PFSK-1 (cell line): ENCODE measurements around the gene ACR.

Experiments
- FOXP2 ChIP-seq: optimal IDR thresholded peaks from 2 replicates; pipeline ENCODE3; 2011; ENCODE audit warnings: borderline replicate concordance, control low read depth, inconsistent platforms; ENCODE audit not compliant: insufficient read depth; ENCODE audit errors: extremely low read length, extremely low read depth
- POLR2AphosphoS5 ChIP-seq: IDR thresholded peaks from 2 replicates; pipeline ENCODE4 v1.6.1; 2012; ENCODE audit warnings: low read depth, mild to moderate bottlenecking, control low read depth, low read length, moderate library complexity
- SIN3A ChIP-seq: IDR thresholded peaks from 2 replicates; pipeline ENCODE4 v1.6.1; 2012; ENCODE audit warnings: mild to moderate bottlenecking, low read length, moderate library complexity, borderline replicate concordance; ENCODE audit not compliant: insufficient read depth
- TAF1 ChIP-seq: IDR thresholded peaks from 2 replicates; pipeline ENCODE4 v1.6.1; 2012; ENCODE audit warnings: low read length, control low read depth, borderline replicate concordance; ENCODE audit not compliant: insufficient read depth
- TF ChIP-seq, protein P1 (sequence below), 2 experiments: IDR thresholded peaks; 2 replicates each; pipeline versions ENCODE4 v1.6.1 to v1.8.0; 2011 to 2012; ENCODE audit warnings: low read depth in 2 of 2, low read length in 2 of 2, control low read depth in 1 of 2, inconsistent platforms in 1 of 2, mild to moderate bottlenecking in 1 of 2, moderate library complexity in 1 of 2; ENCODE audit not compliant: insufficient read depth in 1 of 2

ACR gene

DNA sequence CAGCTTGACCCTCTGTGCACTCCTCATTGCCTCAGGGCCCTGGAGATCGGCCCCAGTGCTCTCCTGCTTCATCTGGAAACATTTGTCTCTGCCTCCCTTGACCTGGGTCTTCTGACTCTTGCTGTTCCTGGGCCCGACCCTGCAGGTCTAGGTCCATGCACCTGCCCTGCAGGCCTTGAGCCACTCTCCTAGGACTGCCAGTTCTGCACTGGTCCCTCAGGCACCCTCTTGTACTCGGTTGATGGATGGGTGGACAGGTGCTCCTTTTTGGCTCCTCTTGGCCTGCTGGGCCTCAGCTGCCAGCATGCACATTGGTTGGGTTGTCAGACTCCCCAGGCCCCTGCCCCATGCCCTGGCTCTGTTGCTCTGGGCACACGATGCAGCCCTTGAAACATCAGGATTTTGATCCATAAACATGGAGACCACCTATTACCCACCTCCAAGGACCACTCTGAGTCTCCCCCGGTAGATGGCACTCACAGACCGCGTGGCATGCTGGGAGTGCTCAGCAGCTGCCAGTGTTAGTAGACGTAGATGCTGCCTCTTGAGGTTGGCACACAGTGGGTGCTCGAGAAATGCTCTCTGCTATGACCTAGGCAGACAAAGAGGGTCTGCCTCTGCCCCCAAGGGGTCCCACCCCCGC lies 20.2 kb upstream of the ACR start:
- TF ChIP-seq TAF1 = no peak
- TF ChIP-seq, protein P1, sequence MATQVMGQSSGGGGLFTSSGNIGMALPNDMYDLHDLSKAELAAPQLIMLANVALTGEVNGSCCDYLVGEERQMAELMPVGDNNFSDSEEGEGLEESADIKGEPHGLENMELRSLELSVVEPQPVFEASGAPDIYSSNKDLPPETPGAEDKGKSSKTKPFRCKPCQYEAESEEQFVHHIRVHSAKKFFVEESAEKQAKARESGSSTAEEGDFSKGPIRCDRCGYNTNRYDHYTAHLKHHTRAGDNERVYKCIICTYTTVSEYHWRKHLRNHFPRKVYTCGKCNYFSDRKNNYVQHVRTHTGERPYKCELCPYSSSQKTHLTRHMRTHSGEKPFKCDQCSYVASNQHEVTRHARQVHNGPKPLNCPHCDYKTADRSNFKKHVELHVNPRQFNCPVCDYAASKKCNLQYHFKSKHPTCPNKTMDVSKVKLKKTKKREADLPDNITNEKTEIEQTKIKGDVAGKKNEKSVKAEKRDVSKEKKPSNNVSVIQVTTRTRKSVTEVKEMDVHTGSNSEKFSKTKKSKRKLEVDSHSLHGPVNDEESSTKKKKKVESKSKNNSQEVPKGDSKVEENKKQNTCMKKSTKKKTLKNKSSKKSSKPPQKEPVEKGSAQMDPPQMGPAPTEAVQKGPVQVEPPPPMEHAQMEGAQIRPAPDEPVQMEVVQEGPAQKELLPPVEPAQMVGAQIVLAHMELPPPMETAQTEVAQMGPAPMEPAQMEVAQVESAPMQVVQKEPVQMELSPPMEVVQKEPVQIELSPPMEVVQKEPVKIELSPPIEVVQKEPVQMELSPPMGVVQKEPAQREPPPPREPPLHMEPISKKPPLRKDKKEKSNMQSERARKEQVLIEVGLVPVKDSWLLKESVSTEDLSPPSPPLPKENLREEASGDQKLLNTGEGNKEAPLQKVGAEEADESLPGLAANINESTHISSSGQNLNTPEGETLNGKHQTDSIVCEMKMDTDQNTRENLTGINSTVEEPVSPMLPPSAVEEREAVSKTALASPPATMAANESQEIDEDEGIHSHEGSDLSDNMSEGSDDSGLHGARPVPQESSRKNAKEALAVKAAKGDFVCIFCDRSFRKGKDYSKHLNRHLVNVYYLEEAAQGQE (IDR thresholded peaks at IDR 0.05; ENCODE audit: insufficient read depth in 1 of 2, low read depth in 2 of 2, low read length in 2 of 2) = no peak
- TF ChIP-seq FOXP2 = no peak
- no peak for TF ChIP-seq SIN3A
- no peak for TF ChIP-seq POLR2AphosphoS5

DNA sequence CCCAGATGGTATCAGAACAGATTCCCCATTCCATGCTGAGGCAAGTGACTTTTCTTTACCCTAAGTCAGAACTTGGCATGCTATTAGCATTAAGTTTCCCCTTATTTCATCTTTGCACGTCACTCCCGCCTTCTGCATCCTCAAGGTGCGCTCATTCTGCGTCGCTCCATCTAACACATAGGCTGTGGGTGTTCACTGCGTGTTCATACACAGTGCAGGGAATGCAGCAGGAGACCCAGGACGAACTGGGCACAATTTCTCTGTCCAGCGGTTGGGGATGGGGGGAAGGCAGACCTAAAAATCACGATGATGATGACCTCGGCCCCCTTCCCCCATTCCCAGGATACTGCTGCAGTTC lies 19.7 kb upstream of the ACR start:
- TF ChIP-seq SIN3A = no peak
- no peak for TF ChIP-seq POLR2AphosphoS5
- TF ChIP-seq, protein P1 (IDR thresholded peaks at IDR 0.05; ENCODE audit: insufficient read depth in 1 of 2, low read depth in 2 of 2, low read length in 2 of 2) = no peak
- TF ChIP-seq FOXP2 = no peak
- TF ChIP-seq TAF1 = no peak

DNA sequence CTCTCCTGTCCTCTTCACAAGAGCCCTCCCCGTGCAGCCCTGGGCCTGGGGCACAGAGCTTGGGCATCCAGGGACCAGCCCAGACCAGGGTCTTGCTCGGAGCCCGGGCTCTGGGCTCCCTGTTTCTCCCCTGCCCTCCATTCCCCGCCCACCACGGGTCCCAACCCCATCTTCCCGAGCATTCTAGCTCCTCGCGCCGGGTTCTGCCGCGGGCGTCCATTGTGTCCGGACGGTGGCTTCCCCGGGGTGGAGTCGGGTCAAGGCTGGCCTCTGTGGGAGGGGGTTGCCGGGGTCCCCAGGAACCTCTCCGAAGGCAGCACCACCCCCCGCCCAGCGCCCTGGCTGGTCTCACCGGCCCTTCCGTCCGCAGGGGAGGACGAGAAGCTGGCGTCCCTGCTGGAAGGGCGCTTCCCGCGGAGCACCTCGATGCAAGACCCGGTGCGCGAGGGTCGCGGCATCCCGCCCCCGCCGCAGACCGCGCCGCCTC lies 18.1 kb upstream of the ACR start:
- TF ChIP-seq POLR2AphosphoS5 = no peak

DNA sequence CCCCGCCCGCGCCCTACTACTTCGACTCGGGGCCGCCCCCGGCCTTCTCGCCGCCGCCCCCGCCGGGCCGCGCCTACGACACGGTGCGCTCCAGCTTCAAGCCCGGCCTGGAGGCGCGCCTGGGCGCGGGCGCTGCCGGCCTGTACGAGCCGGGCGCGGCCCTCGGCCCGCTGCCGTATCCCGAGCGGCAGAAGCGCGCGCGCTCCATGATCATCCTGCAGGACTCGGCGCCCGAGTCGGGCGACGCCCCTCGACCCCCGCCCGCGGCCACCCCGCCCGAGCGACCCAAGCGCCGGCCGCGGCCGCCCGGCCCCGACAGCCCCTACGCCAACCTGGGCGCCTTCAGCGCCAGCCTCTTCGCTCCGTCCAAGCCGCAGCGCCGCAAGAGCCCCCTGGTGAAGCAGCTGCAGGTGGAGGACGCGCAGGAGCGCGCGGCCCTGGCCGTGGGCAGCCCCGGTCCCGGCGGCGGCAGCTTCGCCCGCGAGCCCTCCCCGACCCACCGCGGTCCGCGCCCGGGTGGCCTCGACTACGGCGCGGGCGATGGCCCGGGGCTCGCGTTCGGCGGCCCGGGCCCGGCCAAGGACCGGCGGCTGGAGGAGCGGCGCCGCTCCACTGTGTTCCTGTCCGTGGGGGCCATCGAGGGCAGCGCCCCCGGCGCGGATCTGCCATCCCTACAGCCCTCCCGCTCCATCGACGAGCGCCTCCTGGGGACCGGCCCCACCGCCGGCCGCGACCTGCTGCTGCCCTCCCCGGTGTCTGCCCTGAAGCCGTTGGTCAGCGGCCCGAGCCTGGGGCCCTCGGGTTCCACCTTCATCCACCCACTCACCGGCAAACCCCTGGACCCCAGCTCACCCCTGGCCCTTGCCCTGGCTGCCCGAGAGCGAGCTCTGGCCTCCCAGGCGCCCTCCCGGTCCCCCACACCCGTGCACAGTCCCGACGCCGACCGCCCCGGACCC lies 17.4 kb upstream of the ACR start:
- TF ChIP-seq, protein P1 (IDR thresholded peaks at IDR 0.05; ENCODE audit: insufficient read depth in 1 of 2, low read depth in 2 of 2, low read length in 2 of 2) = no peak
- no peak for TF ChIP-seq POLR2AphosphoS5
- no peak for TF ChIP-seq SIN3A
- TF ChIP-seq TAF1 = no peak
- no peak for TF ChIP-seq FOXP2

DNA sequence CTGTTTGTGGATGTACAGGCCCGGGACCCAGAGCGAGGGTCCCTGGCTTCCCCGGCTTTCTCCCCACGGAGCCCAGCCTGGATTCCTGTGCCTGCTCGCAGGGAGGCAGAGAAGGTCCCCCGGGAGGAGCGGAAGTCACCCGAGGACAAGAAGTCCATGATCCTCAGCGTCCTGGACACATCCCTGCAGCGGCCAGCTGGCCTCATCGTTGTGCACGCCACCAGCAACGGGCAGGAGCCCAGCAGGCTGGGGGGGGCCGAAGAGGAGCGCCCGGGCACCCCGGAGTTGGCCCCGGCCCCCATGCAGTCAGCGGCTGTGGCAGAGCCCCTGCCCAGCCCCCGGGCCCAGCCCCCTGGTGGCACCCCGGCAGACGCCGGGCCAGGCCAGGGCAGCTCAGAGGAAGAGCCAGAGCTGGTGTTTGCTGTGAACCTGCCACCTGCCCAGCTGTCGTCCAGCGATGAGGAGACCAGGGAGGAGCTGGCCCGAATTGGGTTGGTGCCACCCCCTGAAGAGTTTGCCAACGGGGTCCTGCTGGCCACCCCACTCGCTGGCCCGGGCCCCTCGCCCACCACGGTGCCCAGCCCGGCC lies 16.7 kb upstream of the ACR start:
- TF ChIP-seq POLR2AphosphoS5 (no peak), SIN3A (no peak), FOXP2 (no peak), TAF1 (no peak)
- TF ChIP-seq, protein P1 (IDR thresholded peaks at IDR 0.05; ENCODE audit: insufficient read depth in 1 of 2, low read depth in 2 of 2, low read length in 2 of 2) = no peak
